Activated CD4-positive, alpha-beta T cell treated with anti-CD3 and anti-CD28 coated beads for 36 hours (primary cell): ENCODE results near the gene SMIM17. TPM values are rescaled to one million over a fixed set of nuclear protein-coding genes. Genes with fewer than 3 reads are reported as not detected.

Source experiments
- ATAC-seq: fragments of 200-7000 bp; cut with Tn5 transposase; one replicate; pipeline ENCODE4 v1.10.0; 2021; ENCODE audit warnings: mild to moderate bottlenecking, moderate library complexity
- CTCF ChIA-PET: fragments of 350-600 bp; sonication (Branson Sonifier 250); formaldehyde crosslinking; loops from one replicate; lab custom pipeline; 2021; ENCODE audit warnings: antibody characterized with exemption; lab: Charles Lee
- POLR2A ChIA-PET: fragments of 350-600 bp; sonication (Branson Sonifier 250); formaldehyde crosslinking; loops from one replicate; lab custom pipeline; 2021; ENCODE audit warnings: antibody characterized with exemption, inconsistent platforms; lab: Charles Lee
- DNase-seq: peaks from one replicate; pipeline ENCODE4 v3.0.0-alpha.2; 2020
- H3K27ac Mint-ChIP-seq: one replicate; pipeline ENCODE4 v1.8.0; 2021; ENCODE audit warnings: mixed read lengths
- H3K27me3 Mint-ChIP-seq: one replicate; pipeline ENCODE4 v1.8.0; 2021; ENCODE audit warnings: mixed read lengths
- H3K36me3 Mint-ChIP-seq: one replicate; pipeline ENCODE4 v1.8.0; 2021; ENCODE audit warnings: low read depth, mixed read lengths
- H3K4me1 Mint-ChIP-seq: one replicate; pipeline ENCODE4 v1.8.0; 2021; ENCODE audit warnings: mixed read lengths
- H3K4me3 Mint-ChIP-seq: one replicate; pipeline ENCODE4 v1.8.0; 2021; ENCODE audit warnings: mild to moderate bottlenecking, moderate library complexity, mixed read lengths
- H3K9me3 Mint-ChIP-seq: one replicate; pipeline ENCODE4 v1.8.0; 2021; ENCODE audit warnings: low read depth, mixed read lengths
- intact Hi-C, 2 experiments: fragments of 100-400 bp; cut with DNase I in 1 of 2; cut with micrococcal nuclease in 1 of 2; formaldehyde crosslinking; loops; one replicate each; pipeline versions ENCODE4 v1.14.2 to v1.15.1; 2022 to 2024; cut with DNase I, micrococcal nuclease
- total RNA-seq, 2 experiments: library from RNA; stranded (reverse); gene quantifications; one replicate each; pipeline ENCODE4 v1.2.3, GENCODE V29; 2021

The SMIM17 gene
- not detected for total RNA-seq

DNA sequence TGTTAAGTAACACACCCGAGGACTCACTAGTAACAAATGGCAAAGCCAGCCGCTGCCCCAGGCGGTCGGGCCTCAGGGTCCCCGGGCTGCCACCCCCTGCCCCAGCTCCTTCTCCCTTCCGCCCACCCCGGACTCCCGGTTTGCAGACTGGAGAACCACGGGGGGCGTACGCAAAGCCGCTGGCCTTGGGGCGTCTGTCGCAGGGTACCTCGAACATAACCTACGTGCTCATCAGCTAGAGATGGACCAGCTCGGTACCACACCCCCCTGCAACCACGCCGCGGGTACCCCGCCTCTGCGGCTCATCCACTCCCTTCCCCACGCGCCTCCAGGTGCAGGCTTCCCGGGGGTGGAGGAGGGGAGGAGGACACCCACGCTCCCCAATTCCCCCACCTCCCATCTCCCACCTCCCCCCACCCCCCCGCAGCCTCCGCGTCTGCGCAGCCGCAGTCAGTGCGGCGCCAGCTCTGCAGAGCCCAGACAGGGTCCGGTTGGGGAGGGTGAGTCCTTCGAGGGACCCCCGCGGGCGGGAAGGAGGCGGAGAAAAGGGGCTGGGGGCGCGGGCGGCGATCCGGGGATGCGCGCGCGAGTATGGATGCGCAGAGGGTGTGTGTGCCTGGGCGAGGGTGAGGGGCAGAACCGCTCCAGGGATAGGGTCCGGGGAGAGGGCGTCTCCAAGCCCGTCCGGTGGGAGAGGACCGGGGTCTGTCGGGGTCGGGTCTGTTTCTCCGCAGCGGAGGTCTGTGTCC lies at the start of gene SMIM17:
Gene SMIM17 (plus strand): TSS at position 449 of the 749 bp plus-strand sequence. CDS start 2,509 bp downstream, outside the sequence.
- peaks cover 23% of the 10 kb centered on the region for H3K36me3 Mint-ChIP-seq
- H3K27me3 Mint-ChIP-seq, result peaks cover 15% of the 10 kb centered on the region
- CTCF ChIA-PET, result no interaction called here

DNA sequence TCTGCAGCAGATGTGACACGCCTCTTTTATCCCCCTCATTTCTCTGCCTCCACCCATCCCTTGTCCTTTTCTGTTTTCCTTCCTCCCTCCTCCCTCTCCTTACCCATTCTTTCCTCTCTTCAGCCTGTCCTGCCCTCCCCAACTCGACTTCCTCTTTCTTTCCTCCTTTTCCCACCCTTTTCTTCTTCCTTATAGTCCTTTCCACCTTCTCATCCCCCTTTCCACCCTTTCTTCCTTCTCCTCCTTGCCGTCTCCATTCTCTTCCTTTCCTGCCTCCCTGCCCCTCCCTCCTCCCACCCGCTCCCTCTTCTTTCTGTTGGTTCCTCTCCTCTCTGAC lies 48.5 kb upstream of the SMIM17 start:
- Mint-ChIP-seq H3K4me3 (peak overlapping the region; percentile 87), H3K4me1 (peaks cover 19% of the 10 kb centered on the region), H3K27ac (peak overlapping the region; percentile 66), H3K36me3 (peaks cover 31% of the 10 kb centered on the region), H3K27me3 (no peaks in the 10 kb centered on the region), H3K9me3 (peaks cover 19% of the 10 kb centered on the region)
- CTCF ChIA-PET, result no interaction called here
- POLR2A ChIA-PET, result interaction anchor here (0.9 kb wide), 1 partner anchor 77 kb away, joined by 5 read pairs; the partner anchor contains the start of gene ZNF835
- ATAC-seq (no peak), DNase-seq (no peak)
- intact Hi-C loops, result loop anchor here in 1 of 2 experiments (10.0 kb wide), 1 partner anchor 200 kb away; the partner anchor contains the start of gene ZNF582

More for the DNA sequence above, at the start of gene SMIM17:
- no peak within 1 kb of the TSS for H3K4me3 Mint-ChIP-seq
- intact Hi-C loops, result no loop called here
- DNase-seq, result no peak
- no peaks in the 10 kb centered on the region for H3K4me1 Mint-ChIP-seq
- H3K27ac Mint-ChIP-seq, result no peak within 1 kb of the TSS
- H3K9me3 Mint-ChIP-seq, result peaks cover 44% of the 10 kb centered on the region
- POLR2A ChIA-PET, result no interaction called here
- no peak for ATAC-seq

DNA sequence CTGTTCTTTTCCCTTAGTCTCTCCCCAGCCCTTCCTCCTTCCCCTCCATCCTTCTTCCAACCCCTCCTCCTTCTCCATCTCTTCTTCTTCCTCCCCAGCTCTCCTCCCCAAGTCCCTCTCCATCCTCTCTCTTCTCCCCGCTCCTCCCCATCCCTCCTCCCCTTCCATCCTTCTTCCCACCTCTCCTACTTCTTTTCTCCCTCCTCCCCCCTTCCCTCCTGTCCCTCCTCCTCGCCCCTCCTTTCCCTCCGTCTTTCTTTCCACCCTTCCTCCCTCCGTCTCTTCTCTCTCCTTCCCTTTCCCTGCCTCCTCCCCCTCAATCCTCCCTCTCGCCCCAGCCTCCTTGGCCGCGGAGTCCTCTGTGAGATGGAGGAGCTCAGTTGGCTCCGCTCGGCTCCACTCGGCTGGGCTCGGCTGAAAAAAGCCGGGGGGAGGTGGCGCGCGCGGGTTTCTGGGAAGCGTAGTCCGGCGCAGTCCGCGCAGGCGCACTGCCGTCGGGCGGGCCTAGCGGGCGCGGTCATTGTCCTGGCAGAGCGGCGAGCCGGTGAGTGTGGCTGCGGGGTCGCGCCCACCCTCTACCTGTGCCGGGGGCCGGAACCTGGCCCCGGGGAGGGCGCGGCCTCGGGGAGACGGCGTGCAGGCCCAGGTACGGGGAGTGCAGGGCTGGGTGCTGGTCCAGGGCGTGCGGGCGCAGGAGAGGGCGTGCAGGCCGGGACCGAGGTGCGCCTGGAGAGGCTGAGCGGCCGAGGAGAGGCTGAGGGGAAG lies 48.0 kb upstream of the SMIM17 start, which contains the start of gene ZNF71:
Gene ZNF71 (plus strand): TSS at position 520 of the 765 bp plus-strand sequence. CDS start 6,257 bp downstream, outside the sequence.
- DNase-seq (peak; percentile 94), ATAC-seq (peak; percentile 98)
- CTCF ChIA-PET, result no interaction called here
- Mint-ChIP-seq H3K9me3 (peaks cover 19% of the 10 kb centered on the region), H3K4me1 (peaks cover 19% of the 10 kb centered on the region), H3K4me3 (peak within 1 kb of the TSS; percentile 87), H3K27me3 (no peaks in the 10 kb centered on the region), H3K27ac (peak within 1 kb of the TSS; percentile 71), H3K36me3 (peaks cover 35% of the 10 kb centered on the region)
- POLR2A ChIA-PET, result interaction anchor here (0.6 to 0.9 kb wide), 3 partner anchors 11 to 277 kb away, joined by 3 to 5 read pairs (median 3); partner anchors contain the start of gene ZNF835
- intact Hi-C loops, result loop anchor here (1.0 to 10.0 kb wide), 11 partner anchors 28 to 1407 kb away; partner anchors contain the start of genes ZFP28 (in 2 of the 2), ZNF470 (in 2 of the 2), ZNF582 (in 2 of the 2) and ZNF471 (in 1 of the 2)

DNA sequence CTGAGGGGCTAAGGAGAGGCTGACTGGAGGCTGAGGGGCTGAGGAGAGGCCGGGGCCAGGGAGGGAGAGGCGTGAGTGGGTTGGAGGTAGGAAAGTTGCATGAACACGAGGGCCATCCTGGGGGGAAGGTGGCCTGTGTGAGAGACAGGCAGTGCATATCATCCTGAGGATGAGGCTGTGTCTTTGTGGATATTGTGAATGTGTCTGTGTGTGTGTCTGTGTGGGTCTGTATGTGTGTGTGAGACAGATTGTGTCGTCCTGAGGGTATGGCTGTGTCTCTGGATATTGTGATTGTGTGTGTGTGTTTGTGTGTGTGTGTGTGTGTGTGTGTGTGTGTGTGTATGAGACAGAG lies 47.4 kb upstream of the SMIM17 start:
- Mint-ChIP-seq H3K27ac (peak overlapping the region; percentile 68), H3K27me3 (no peaks in the 10 kb centered on the region), H3K4me1 (peaks cover 19% of the 10 kb centered on the region), H3K36me3 (peaks cover 37% of the 10 kb centered on the region), H3K9me3 (peaks cover 18% of the 10 kb centered on the region), H3K4me3 (peak overlapping the region; percentile 87)
- peak; percentile 40 for ATAC-seq
- intact Hi-C loops, result loop anchor here (1.0 to 10.0 kb wide), 11 partner anchors 28 to 1407 kb away; partner anchors contain the start of genes ZFP28 (in 2 of the 2), ZNF470 (in 2 of the 2), ZNF582 (in 2 of the 2) and ZNF471 (in 1 of the 2)
- DNase-seq, result no peak
- POLR2A ChIA-PET, result interaction anchor here (0.6 to 0.9 kb wide), 3 partner anchors 11 to 278 kb away, joined by 3 to 5 read pairs (median 3); partner anchors contain the start of gene ZNF835
- CTCF ChIA-PET, result no interaction called here

DNA sequence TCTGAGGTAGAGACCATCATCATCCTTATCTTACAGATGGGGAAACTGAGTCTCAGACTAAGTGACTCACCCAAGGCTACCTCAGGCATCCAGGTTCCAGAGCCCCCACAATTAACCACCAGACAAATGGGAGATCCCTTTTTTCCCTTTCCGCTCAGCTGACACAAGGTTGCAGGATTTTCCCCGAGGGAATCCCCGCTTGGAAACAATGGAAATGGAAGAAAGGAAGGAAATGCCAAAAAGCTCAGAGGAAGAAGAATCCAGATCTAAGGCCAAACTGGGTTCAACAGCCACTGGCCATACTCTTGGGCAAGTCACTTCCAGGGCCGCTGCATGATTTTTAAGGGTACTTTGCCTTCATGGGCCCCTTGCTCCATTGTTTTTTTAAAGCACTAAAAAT lies 46.3 kb upstream of the SMIM17 start:
- intact Hi-C loops, result loop anchor here in 1 of 2 experiments (10.0 kb wide), 1 partner anchor 202 kb away; the partner anchor contains the start of gene ZNF582
- ChIA-PET POLR2A (no interaction called here), CTCF (no interaction called here)
- Mint-ChIP-seq H3K4me1 (peaks cover 21% of the 10 kb centered on the region), H3K27me3 (no peaks in the 10 kb centered on the region), H3K36me3 (peaks cover 46% of the 10 kb centered on the region), H3K4me3 (no peak overlapping the region), H3K9me3 (peaks cover 21% of the 10 kb centered on the region), H3K27ac (no peak overlapping the region)
- DNase-seq (no peak), ATAC-seq (no peak)

DNA sequence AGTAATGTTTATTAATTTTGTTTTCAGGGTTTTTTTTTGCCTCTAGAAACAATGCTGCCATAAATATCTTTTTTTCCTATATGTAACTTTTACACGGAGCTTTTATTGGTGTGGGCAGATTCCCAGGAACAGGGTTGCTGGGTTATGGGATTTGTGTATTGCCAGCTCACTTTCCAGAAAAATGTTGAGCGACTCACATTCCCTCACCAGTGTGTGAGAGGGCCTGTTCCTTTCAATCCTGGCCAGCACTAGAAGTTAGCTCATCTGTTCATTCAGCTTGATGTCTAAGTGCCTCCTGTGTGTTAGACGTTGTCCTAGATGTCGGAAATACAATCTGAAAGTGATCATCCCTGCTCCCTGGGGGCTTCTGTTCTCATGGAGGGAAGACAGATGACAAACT lies 45.3 kb upstream of the SMIM17 start:
- H3K4me1 Mint-ChIP-seq, result peaks cover 21% of the 10 kb centered on the region
- no peak overlapping the region for H3K4me3 Mint-ChIP-seq
- no peak for DNase-seq
- intact Hi-C loops, result loop anchor here in 1 of 2 experiments (10.0 kb wide), 1 partner anchor 203 kb away; the partner anchor contains the start of gene ZNF582
- peaks cover 56% of the 10 kb centered on the region for H3K36me3 Mint-ChIP-seq
- no peak for ATAC-seq
- no peak overlapping the region for H3K27ac Mint-ChIP-seq
- peaks cover 26% of the 10 kb centered on the region for H3K9me3 Mint-ChIP-seq
- no peaks in the 10 kb centered on the region for H3K27me3 Mint-ChIP-seq
- ChIA-PET CTCF (no interaction called here), POLR2A (no interaction called here)

DNA sequence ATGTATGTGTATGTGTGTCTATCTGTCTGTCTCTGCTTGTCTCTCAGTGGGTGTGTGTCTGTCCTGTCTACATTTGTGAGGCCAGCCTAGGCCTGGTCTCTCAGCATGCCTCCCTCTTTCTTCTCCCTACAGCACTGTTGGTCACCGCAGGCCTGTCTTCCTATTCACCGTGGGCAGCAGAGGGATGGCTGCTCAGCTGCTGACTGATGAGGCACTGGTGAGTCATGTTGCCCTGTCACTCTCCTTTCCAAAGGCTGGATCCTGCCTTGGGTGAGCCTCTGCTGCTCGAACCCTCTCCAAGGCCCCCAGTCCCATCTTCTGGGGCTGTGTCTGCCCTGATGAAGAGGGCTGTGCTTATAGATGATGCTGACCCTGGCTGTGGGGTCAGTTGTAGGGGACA lies 41.6 kb upstream of the SMIM17 start:
- DNase-seq (no peak), ATAC-seq (no peak)
- intact Hi-C loops, result no loop called here
- CTCF ChIA-PET, result interaction anchor here (0.6 kb wide), 1 partner anchor 846 kb away, joined by 3 read pairs; no protein-coding TSS in a partner anchor
- Mint-ChIP-seq H3K4me1 (peaks cover 4% of the 10 kb centered on the region), H3K27ac (no peak overlapping the region), H3K9me3 (peaks cover 41% of the 10 kb centered on the region), H3K27me3 (no peaks in the 10 kb centered on the region), H3K4me3 (no peak overlapping the region), H3K36me3 (peaks cover 84% of the 10 kb centered on the region)
- POLR2A ChIA-PET, result no interaction called here

DNA sequence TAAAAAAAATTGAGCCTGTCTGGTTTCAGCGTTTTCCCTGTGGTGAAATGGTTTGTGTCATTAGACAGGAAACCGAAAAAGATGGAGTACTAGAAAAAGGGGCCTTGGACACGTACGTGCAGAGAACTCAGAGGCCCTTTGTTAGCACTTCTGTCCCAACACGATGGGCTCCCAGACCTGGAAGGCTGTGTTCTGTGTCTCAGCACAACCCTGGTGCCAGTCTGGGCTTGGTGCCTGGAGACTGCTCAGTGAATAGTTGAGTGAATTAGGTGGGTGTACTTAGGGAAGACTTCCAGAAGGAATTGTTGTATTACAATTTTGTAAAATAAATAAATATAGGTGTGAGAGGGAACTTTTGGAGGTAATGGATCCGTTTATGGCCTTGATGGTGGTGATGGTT lies 39.1 kb upstream of the SMIM17 start:
- peaks cover 49% of the 10 kb centered on the region for H3K9me3 Mint-ChIP-seq
- POLR2A ChIA-PET, result no interaction called here
- no peak for ATAC-seq

DNA sequence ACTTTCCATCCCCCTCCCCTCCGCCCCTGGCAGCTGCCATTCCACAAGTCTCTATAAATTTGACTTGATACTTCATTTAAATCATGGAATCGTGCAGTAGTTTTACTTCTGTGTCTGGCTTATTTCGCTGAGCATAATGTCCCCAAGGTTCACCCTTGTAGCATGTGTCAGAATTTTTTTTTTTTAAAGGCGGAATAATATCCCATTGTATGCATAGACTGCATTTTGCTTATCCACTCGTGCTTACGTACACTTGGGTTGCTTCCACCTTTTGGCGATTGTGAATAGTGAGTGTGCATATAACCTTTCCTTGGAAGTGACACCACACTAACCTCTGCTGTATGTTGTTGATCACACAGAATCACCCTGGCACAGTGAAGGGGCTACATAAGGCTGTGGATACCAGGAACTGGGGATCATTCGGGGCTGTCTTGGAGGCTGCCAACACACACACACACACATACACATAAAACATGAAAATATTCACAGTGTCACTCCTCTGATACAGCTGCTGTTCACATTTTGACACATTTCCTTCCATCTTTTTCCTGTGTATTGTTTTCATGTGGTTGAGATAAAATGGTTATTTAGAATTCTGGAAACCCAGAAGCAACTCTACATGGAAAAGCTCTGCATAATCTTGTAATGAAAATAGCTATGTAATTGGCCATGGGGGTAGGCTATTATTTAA lies 34.5 kb upstream of the SMIM17 start:
- CTCF ChIA-PET, result interaction anchor here (0.5 kb wide), 1 partner anchor 230 kb away, joined by 3 read pairs; no protein-coding TSS in a partner anchor
- DNase-seq (no peak), ATAC-seq (no peak)
- intact Hi-C loops, result no loop called here
- Mint-ChIP-seq H3K27ac (no peak overlapping the region), H3K36me3 (peaks cover 89% of the 10 kb centered on the region), H3K9me3 (peaks cover 59% of the 10 kb centered on the region), H3K27me3 (no peaks in the 10 kb centered on the region), H3K4me1 (no peaks in the 10 kb centered on the region), H3K4me3 (no peak overlapping the region)
- POLR2A ChIA-PET, result no interaction called here

More for the DNA sequence above, 39.1 kb upstream of the SMIM17 start:
- Mint-ChIP-seq H3K36me3 (peaks cover 86% of the 10 kb centered on the region), H3K4me3 (no peak overlapping the region), H3K27ac (no peak overlapping the region), H3K27me3 (no peaks in the 10 kb centered on the region), H3K4me1 (peaks cover 2% of the 10 kb centered on the region)
- no peak for DNase-seq
- CTCF ChIA-PET, result no interaction called here
- intact Hi-C loops, result no loop called here

DNA sequence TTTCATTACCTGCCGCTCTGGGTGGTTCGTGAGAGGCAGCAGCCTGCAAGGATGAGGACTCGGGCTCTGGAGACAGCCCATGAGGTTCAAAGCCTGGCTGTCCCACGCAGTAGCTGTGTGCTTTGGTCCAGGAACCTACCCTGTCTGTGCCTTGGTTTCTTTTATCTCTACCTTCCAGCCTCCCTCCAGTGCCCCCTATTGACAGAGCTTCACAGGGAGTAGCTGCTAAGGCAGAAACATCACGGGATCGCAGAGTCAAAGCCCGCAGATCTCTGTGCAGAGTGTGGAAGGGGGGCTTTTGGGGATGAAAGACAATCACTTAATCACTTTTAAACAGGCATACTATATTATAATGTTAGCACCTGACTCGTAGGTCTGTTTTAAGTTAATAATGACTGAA lies 31.7 kb upstream of the SMIM17 start:
- POLR2A ChIA-PET, result no interaction called here
- CTCF ChIA-PET, result no interaction called here
- Mint-ChIP-seq H3K36me3 (peaks cover 93% of the 10 kb centered on the region), H3K27me3 (no peaks in the 10 kb centered on the region), H3K27ac (no peak overlapping the region), H3K9me3 (peaks cover 71% of the 10 kb centered on the region), H3K4me3 (no peak overlapping the region), H3K4me1 (no peaks in the 10 kb centered on the region)
- intact Hi-C loops, result no loop called here
- ATAC-seq, result no peak
- no peak for DNase-seq

DNA sequence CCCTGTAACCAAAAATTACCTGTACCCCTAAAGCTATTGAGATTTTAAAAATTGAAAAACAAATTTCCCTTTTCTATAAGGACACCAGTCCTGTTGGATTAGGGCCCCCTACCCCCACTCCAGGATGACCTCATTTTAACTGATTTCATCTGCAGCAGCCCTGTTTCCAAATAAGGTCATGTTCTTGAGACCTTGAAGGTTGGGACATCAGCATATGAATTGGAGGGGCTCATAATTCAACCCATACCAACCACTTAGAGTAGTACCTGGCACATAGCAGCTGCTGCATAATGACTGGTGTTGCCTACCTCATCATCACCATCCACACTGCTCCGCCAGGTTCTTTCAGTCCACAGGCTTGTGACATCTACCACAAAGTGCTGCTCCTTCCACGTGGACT lies 30.2 kb upstream of the SMIM17 start:
- peaks cover 95% of the 10 kb centered on the region for H3K36me3 Mint-ChIP-seq
- H3K4me1 Mint-ChIP-seq, result no peaks in the 10 kb centered on the region
- CTCF ChIA-PET, result no interaction called here
- H3K9me3 Mint-ChIP-seq, result peaks cover 78% of the 10 kb centered on the region
- ATAC-seq (no peak), DNase-seq (no peak)
- no peaks in the 10 kb centered on the region for H3K27me3 Mint-ChIP-seq
- no peak overlapping the region for H3K27ac Mint-ChIP-seq
- intact Hi-C loops, result no loop called here
- H3K4me3 Mint-ChIP-seq, result no peak overlapping the region
- POLR2A ChIA-PET, result no interaction called here
